GOT3 (cell line): ENCODE results near the gene ZBTB20.

Source experiments
- DNase-seq: peaks from one replicate; lab custom pipeline; 2025; ENCODE audit warnings: mixed read lengths; lab: John Stamatoyannopoulos, UW

The ZBTB20 gene

DNA sequence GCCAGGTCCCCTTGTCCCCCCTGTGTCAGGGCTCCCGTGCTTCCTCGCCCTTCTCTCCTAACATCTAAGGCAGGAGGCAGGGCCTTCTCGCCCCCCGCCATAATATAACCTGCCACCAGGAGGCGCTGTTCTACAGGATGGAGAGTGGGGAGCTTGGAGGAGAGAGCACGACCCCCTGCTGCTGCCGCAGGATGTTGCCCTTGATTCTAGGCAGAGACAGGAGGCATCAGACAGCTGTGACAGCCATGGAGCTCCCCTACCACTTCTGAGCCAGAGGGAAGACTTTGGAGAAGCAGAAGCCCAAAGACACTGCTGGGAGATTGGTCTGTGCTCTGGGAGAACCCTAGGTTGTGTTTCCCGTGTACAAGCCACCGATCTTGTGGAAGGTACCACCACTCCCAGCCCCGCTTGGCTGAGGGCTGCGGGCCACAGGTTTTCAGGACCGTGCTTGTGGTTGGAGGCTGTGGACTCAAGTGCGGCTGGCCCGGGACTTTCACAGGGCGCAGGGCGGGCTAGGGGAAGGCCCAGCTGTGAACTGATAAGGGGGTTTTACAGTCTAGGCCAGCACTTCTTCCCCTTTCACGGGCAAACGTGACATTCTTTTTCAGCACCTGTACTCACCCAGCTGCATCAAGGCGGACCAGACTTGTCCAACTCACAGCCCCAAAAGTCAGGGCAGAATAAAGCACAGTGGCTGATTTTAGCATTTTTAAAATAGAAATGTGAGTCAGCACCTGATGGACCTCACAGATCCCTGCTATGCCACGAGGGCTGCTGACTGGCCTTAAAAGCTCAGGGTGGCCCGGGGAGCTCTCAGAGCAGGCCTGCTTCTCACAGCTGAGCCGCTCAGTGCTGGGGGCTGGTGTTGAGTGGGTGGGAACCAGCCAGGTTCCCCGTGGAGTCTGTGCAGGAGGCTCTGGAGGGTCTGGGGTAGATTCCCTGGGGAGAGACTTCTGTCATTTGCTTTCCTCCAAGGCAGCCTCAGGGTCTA, 855.9 kb downstream of the ZBTB20 start:
- DNase-seq: no peak

DNA sequence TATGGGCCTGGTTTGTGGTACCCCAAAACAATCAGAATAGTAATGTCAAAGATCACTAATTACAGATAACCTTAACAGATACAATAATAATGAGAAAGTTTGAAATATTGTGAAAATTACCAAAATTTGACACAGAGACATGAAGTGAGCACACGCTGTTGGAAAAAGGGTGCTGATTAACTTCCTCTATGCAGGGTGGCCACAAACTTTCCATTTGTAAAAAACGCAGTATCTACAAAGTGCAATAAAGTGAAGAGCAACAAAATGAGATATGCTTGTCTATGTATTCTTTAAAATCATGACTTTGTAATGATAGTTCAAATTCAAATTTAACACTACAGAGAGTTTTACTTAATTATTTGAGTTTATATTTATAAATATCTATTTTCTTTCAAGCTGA, 860.8 kb downstream of the ZBTB20 start:
- no peak for DNase-seq

DNA sequence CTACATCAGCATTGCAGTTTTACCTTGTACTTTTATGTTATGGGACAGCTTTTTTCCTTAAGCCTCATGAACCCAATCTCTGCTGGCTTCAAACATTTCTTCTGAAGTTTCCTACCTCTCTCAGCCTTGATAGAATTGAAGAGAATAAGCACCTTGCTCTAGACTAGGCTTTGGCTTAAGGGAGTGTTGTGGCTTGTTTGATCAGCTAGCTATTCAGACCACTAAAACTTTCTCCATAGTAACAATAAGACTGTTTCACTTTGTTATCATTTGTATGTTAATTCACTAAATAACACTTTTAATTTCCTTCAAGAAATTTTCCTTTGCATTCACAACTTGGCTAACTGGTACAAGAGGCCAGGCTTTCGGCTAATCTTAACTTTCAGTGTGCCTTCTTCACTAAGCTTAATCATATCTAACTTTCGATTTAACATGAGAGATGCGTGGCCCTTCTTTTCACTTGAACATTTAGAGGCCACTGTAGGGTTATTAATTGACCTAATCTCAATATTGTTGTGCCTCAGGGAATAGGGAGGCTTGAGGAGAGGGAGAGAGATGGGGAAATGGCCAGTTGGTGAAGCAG, 861.3 kb downstream of the ZBTB20 start:
- DNase-seq: no peak

DNA sequence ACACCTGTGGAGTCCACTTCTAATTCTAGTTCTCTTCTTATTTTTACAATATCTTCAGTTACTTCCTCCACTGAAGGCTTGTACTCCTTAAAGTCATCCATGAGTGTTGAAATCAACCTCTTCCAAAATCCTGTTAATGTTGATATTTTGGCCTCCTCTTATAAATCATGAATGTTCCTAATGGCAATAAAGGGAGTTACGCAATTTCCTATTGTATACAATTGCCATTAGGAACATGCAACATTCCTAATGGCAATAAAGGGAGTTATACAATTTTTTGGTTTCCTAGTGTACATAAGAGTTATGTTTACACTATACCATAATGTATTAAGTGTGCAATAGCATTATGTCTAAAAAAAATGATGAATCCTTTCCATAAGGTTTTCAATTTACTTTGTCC, 862.4 kb downstream of the ZBTB20 start:
- DNase-seq: no peak
